Sciatic nerve (tissue), 2 donors: ENCODE data around the gene TCEAL6. TPM values are rescaled to one million over a fixed set of nuclear protein-coding genes. Genes with fewer than 3 reads are reported as not detected.
"Not testable (repeated sequence)": the region's sequence is repeated elsewhere in the genome, so short reads cannot be mapped to it uniquely, and the experiment has no call there.

ENCODE experiments used
- ATAC-seq: fragments of 200-7000 bp; cut with Tn5 transposase; one replicate; pipeline ENCODE4 v1.9.1; 2020; ENCODE audit warnings: mild to moderate bottlenecking, moderate library complexity
- DNase-seq: peaks from one replicate; pipeline ENCODE4 v3.0.0-alpha.2; 2020; ENCODE audit warnings: low spot score
- intact Hi-C: fragments of 100-400 bp; cut with DNase I; formaldehyde crosslinking; loops from one replicate; pipeline ENCODE4 v1.14.2; 2022
- total RNA-seq: library from RNA; stranded (reverse); fragmentation: NEBNext Ultra II Directional; extraction: Animal tissue kit (Norgen Biotek cat#: 25700); gene quantifications from one replicate; pipeline ENCODE4 v1.2.1, GENCODE V29; 2021
- donor health status: DM: no; HTN: no; CAD: no.
- donor health status: DM: no; HTN: no; CAD: no.

The TCEAL6 gene
- total RNA-seq, result not detected

DNA sequence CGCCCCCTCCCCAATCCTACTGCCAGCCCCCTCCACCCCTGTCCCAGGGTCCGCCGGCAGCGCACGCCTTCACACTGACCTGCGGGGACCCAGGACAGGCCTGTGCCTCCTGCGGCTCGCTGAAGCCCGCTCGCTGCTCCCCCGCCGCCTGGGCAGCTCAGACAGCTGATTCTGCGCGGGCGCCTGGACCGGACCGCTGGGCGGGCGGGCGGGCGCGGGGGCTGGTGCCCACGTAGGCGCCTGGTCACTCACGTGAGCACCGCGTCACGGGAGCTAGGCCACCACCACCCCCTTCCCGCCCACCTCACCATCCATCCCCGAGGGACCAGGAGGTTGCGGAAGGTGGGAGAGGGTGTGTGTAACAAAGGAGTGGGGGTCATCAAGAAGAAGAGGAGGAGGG is at the start of gene TCEAL6:
TSS of gene TCEAL6 (minus strand) at position 208 of the 400 bp plus-strand sequence.
- DNase-seq, ATAC-seq, intact Hi-C loops: not testable (repeated sequence)

- no peak for ATAC-seq
- intact Hi-C loops, result no loop called here
- no peak for DNase-seq
Measured at GRCh38 chrX:102185967-102186720, 43.9 kb upstream of the TCEAL6 start.

GRCh38 chrX:102155806-102156179 is 13.5 kb upstream of the TCEAL6 start, which contains the start of gene BEX5:
TSS of gene BEX5 (minus strand) at chrX:102155977. CDS start at chrX:102154265, 1,712 bp downstream.
- intact Hi-C loops, result no loop called here
- DNase-seq, result no peak
- peak; percentile 87 for ATAC-seq

DNA sequence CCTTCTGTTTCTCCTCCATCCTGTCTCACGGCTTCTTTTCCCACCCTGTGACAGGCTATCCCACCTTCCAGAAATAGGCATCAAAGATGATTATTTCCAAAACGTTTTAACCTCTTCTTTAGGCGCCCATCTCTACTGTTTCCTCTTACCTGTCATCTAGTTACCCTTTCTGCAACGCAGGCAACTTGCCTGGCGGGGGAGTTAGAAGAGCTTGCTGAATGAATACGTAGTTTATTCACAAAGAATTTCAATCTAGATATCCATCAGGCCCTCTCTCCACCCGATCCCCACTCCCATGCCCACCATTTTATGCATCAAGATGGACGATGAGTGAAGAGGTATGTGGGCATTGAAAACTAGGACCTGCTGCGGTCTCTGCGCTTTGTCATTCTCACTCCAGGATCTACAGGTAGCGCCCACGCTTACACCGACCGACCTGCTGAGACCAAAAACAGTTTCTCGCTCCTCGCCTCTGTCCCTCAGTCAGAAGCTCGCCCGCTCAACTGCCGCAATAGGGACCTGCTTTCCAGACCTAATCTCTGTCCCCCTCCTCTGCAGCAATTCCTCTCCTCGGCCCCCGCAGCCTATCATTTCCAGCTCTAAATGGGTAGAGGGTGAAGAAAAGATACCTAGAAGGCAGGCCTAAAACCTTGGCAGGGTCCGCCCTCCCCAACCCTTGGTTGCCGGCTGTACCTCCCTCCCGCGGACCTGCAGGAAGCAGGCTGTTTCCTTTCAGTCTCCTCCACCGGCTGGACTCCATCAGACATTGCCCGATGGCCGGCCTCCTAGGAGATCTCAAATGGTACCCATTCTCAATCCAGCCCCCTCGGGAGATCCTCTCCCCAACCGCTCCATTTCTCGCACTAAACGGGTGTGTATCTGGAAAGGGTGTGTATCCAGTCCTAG is 12.9 kb upstream of the TCEAL6 start:
- intact Hi-C loops, result no loop called here
- ATAC-seq (peak; percentile 34), DNase-seq (no peak)

DNA sequence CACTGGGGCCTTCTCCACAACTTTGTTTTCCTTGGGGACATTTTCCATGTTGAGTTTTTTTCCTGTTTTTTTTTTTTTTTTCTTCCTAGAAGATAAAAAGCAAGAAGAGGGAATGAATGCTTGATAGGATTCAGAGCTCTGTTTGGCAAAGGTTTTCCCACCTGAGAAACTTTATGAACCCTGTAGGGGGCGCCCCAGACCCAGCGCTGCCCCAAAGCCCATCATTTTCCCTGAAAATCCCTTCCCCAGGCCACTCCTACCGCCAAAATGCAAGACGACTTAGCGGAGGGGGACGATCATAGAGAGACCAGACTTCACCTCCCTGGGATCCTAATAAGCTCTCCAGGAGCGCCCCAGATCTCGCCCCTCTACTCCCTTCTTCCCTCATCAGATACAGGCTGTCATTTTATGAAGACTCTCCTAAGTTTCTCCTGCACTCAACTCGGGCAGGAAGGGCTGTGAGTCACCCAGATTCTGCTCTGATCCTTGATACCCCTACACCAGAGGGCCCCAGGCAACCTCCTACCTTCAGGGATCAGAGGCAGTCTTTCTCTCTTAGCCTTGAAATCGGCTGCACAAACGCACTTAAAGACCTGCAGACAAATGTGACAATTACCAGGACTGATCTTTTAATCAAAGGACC is 12.1 kb upstream of the TCEAL6 start:
- intact Hi-C loops, result no loop called here
- DNase-seq (no peak), ATAC-seq (no peak)

- DNase-seq, intact Hi-C loops, ATAC-seq: not testable (repeated sequence)
Measured at GRCh38 chrX:102141631-102142030, 650 bp downstream of the TCEAL6 start.

DNA sequence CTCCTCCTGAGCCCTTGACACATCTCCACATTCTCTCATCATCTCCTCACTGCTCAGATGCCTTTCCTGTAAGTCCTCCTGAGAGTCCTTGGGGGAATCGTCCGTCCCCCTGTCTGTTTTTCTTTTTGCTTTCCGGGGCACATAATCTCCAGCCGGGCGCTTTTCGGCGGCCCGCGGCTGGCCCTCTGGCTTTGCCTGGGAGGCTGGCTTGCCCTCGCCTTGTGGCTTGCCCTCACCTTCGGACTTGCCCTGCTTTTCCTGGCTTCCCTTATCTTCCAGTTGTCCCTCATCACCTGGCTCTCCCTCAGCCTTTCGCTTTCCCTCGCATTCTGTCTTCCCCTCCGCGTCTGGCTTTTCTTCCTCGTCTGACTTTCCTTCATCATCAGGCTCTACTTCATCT is 1.4 kb downstream of the TCEAL6 start:
- DNase-seq, ATAC-seq, intact Hi-C loops: not testable (repeated sequence)

GRCh38 chrX:102138064-102138463 is 4.2 kb downstream of the TCEAL6 start:
- intact Hi-C loops, result no loop called here
- ATAC-seq (no peak), DNase-seq (no peak)

- ATAC-seq (no peak), DNase-seq (no peak)
- intact Hi-C loops, result no loop called here
Measured at GRCh38 chrX:102129473-102129872, 12.8 kb downstream of the TCEAL6 start.

DNA sequence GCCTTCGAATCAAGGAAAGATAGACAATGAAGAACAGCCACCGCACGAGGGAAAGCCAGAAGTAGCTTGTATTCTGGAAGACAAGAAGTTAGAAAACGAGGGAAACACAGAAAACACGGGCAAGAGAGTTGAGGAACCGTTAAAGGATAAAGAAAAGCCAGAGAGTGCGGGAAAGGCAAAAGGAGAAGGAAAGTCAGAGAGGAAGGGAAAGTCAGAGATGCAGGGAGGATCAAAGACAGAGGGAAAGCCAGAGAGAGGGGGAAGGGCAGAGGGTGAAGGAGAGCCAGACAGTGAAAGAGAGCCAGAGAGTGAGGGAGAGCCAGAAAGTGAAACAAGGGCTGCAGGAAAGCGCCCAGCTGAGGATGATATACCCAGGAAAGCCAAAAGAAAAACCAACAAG is 15.4 kb downstream of the TCEAL6 start:
- DNase-seq, result no peak
- ATAC-seq, result no peak
- intact Hi-C loops, result no loop called here

- DNase-seq, intact Hi-C loops: not testable (repeated sequence)
- peak; percentile 38 for ATAC-seq
Measured at GRCh38 chrX:102126080-102126818, 16.0 kb downstream of the TCEAL6 start.

DNA sequence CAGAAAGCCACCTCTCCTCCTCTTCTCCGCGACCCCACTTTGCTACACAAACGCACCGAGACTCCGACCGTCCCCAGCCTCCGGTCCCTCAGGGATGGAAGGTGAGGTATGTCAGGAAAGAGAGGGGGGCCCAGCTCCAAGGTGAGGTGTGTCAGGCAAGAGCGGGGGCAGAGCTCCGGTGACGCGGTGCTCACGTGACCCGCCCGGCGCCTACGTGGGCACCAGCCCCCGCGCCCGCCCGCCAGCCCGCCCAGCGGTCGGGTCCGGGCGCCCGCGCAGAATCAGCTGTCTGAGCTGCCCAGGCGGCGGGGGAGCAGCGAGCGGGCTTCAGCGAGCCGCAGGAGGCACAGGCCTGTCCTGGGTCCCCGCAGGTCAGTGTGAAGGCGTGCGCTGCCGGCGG is 16.8 kb downstream of the TCEAL6 start, which contains the start of gene TCEAL2:
TSS of gene TCEAL2 (plus strand) at position 244 of the 400 bp plus-strand sequence. CDS start 1,152 bp downstream, outside the sequence.
- intact Hi-C loops, DNase-seq: not testable (repeated sequence)
- peak; percentile 41 for ATAC-seq

GRCh38 chrX:102125014-102125413 is 17.3 kb downstream of the TCEAL6 start:
- ATAC-seq, intact Hi-C loops, DNase-seq: not testable (repeated sequence)

GRCh38 chrX:102115748-102116147 is 26.5 kb downstream of the TCEAL6 start:
- DNase-seq (no peak), ATAC-seq (no peak)
- intact Hi-C loops, result no loop called here

DNA sequence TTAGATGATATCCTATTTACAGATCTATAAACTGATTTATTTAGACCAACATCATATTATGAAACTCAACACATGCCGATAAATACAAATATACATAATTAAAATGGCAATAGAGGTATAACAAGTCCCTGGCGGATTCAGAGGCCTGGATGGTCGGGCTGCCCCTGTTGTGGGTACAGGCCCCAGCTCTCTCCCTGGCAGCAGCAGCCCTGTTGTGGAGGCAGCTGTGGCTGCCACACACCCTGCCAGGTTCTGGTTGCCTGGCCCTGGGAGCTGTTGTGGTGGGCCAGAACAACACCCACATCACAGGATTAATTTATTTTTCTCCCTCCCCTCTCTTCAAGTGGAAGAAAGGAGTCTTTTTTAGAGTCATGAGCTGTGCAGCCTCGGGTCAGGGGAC is 28.9 kb downstream of the TCEAL6 start:
- intact Hi-C loops, result no loop called here
- DNase-seq, result no peak
- no peak for ATAC-seq
